Mesendoderm (in vitro differentiated cells): ENCODE results near the gene LIPK.
"Not testable (repeated sequence)": the region's sequence is repeated elsewhere in the genome, so short reads cannot be mapped to it uniquely, and the experiment has no call there.

Experiments
- DNase-seq: peaks from one replicate; pipeline ENCODE4 v3.0.0; 2013
- H2AK5ac ChIP-seq: 2 replicates; pipeline ENCODE4 v1.6.1; 2013; ENCODE audit warnings: low read length, inconsistent platforms
- H2BK120ac ChIP-seq: 2 replicates; pipeline ENCODE4 v1.6.1; 2013; ENCODE audit warnings: low read depth, mild to moderate bottlenecking, low read length, moderate library complexity, mixed read lengths
- H2BK15ac ChIP-seq: replicated peaks from 2 replicates; pipeline ENCODE4 v1.6.1; 2013; ENCODE audit warnings: low read depth, mild to moderate bottlenecking, moderate library complexity
- H2BK5ac ChIP-seq: 2 replicates; pipeline ENCODE4 v1.6.1; 2013; ENCODE audit warnings: low read length, inconsistent platforms
- H3K18ac ChIP-seq: 2 replicates; pipeline ENCODE4 v1.6.1; 2013; ENCODE audit warnings: mild to moderate bottlenecking, low read length, mixed read lengths
- H3K23ac ChIP-seq: one replicate; pipeline ENCODE4 v1.6.1; 2013; ENCODE audit warnings: low read length
- H3K27ac ChIP-seq: 2 replicates; pipeline ENCODE4 v1.5.1; 2013; ENCODE audit warnings: low read depth, mild to moderate bottlenecking, inconsistent platforms, low read length, moderate library complexity
- H3K27me3 ChIP-seq: 2 replicates; pipeline ENCODE4 v1.6.1; 2013; ENCODE audit warnings: low read length, control low read depth, mild to moderate bottlenecking, inconsistent platforms; ENCODE audit not compliant: insufficient read depth, poor library complexity
- H3K36me3 ChIP-seq: 2 replicates; pipeline ENCODE4 v1.6.1; 2013; ENCODE audit warnings: low read length, inconsistent platforms; ENCODE audit not compliant: control insufficient read depth, insufficient read depth
- H3K4ac ChIP-seq: one replicate; pipeline ENCODE4 v1.6.1; 2013; ENCODE audit warnings: low read depth, mild to moderate bottlenecking, low read length, moderate library complexity
- H3K4me1 ChIP-seq: 2 replicates; pipeline ENCODE4 v1.6.1; 2013; ENCODE audit warnings: low read depth, low read length, inconsistent platforms; ENCODE audit not compliant: control insufficient read depth
- H3K4me2 ChIP-seq: 2 replicates; pipeline ENCODE4 v1.6.1; 2013; ENCODE audit warnings: low read length
- H3K4me3 ChIP-seq: 2 replicates; pipeline ENCODE4 v1.5.1; 2013; ENCODE audit warnings: mild to moderate bottlenecking, low read length
- H3K56ac ChIP-seq: one replicate; pipeline ENCODE4 v1.6.1; 2013; ENCODE audit warnings: low read length
- H3K79me1 ChIP-seq: 2 replicates; pipeline ENCODE4 v1.6.1; 2013; ENCODE audit warnings: low read length, inconsistent platforms
- H3K79me2 ChIP-seq: 2 replicates; pipeline ENCODE4 v1.6.1; 2013; ENCODE audit warnings: mild to moderate bottlenecking, low read length; ENCODE audit not compliant: control insufficient read depth, insufficient read depth
- H3K9ac ChIP-seq: 2 replicates; pipeline ENCODE4 v1.6.1; 2013; ENCODE audit warnings: low read length, inconsistent platforms
- H4K5ac ChIP-seq: one replicate; pipeline ENCODE4 v1.6.1; 2013; ENCODE audit warnings: low read length
- H4K8ac ChIP-seq: one replicate; pipeline ENCODE4 v1.6.1; 2013; ENCODE audit warnings: low read depth, mild to moderate bottlenecking, control low read depth, low read length, moderate library complexity
- WGBS: extraction: QIAGEN DNeasy Blood & Tissue Kit; methylation state at CpG from one replicate; pipeline ENCODE4 v1.1.7; 2013; ENCODE audit warnings: low lambda C conversion rate, missing lambda C conversion rate; ENCODE audit not compliant: insufficient coverage; ENCODE audit errors: extremely low coverage; 5-methylcytosine and 5-hydroxymethylcytosine counted together

The LIPK gene

DNA sequence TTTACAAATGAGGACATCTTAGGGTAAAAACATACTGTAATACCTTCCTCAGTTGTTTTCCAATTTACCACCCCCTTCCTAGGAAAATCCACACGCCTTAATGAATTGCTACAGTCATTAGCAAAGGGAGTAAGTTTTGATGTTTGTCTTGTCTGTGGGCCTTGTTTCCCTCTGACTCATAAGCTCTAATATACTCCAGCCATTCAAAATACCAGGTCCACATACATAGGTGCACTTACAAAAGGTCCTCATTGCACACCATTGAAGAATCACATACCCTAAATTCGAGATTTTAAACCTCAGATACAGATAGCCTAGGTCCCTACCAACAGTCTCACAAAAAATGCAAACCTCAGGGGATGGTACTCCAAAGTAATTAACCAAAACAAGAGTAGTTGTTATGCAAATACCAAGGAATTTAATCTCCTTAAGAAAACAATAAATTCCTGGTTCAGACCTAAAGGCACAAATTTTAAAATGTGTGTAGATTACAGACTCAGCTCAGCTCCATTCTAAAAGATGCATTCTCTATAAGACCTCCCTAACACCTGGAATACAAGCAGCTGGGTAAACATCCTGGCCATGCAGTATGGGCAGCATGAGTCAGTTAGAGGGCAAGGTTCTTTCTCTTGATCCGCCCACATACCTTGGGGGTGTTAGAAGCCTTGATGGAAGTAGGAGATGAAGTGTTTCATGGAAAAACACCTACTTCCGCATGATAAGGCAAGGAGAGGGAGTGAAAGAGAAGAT, 3.0 kb upstream of the LIPK start:
- Histone ChIP-seq H4K8ac (no peak overlapping the region), H3K79me1 (no peaks in the 10 kb centered on the region), H3K27me3 (peaks cover 11% of the 10 kb centered on the region), H2BK120ac (no peak overlapping the region), H3K18ac (no peak overlapping the region), H3K4me3 (no peak overlapping the region), H3K27ac (no peak overlapping the region), H2BK15ac (no peak overlapping the region), H3K23ac (no peak overlapping the region), H3K9ac (no peak overlapping the region), H3K4me2 (no peak overlapping the region), H3K36me3 (no peaks in the 10 kb centered on the region), H3K56ac (no peak overlapping the region), H2BK5ac (no peak overlapping the region), H4K5ac (no peak overlapping the region), H3K4ac (no peak overlapping the region), H2AK5ac (no peak overlapping the region), H3K79me2 (no peaks in the 10 kb centered on the region), H3K4me1 (peaks cover 2% of the 10 kb centered on the region)
- peak; percentile 94 for DNase-seq
- no CpG with 5 or more reads among the region's 4 CpGs for whole genome bisulfite sequencing

DNA sequence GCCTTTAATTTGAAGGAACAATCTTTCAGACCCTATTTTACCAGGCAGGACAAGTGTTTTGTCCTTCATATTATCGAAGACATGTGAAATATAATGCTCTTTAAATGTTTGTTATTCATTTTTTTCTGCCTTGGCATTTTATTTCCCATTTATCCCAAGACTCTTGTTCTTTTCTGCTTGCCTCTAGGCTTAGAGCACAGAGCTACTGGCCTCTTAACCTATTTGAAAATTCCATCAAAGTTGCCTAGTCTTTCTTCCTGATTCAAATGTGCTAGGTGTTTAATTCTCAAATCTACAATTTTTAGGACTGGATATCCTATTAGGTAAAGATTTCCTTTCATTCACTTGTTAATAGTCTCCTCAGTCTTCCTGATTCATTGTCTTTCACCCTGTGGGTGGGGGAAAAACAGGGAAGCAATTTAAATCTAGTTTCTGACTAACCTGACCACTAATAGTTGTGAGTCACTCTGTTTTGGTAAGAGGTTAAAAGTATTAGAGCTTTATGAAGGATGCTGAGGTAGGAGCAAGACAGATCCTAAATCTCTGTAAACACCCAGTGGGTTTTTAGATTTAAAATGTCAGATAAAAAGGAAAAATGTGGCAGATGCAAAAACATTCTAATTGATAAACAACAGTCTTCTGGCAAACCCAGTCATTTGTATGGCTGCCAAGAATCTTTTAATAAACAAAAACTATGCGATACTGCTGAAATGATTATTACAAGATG, 1.5 kb downstream of the LIPK start:
- H3K4ac ChIP-seq, result no peak overlapping the region
- no peak overlapping the region for H3K56ac ChIP-seq
- H3K4me2 ChIP-seq, result no peak overlapping the region
- no peak overlapping the region for H4K8ac ChIP-seq
- no peak overlapping the region for H2BK5ac ChIP-seq
- no peak overlapping the region for H3K23ac ChIP-seq
- no peak overlapping the region for H2BK15ac ChIP-seq
- no peaks in the 10 kb centered on the region for H3K79me1 ChIP-seq
- H4K5ac ChIP-seq, result no peak overlapping the region
- H3K79me2 ChIP-seq, result no peaks in the 10 kb centered on the region
- H3K4me1 ChIP-seq, result peaks cover 2% of the 10 kb centered on the region
- peak; percentile 35 for DNase-seq
- H3K27ac ChIP-seq, result no peak overlapping the region
- no peaks in the 10 kb centered on the region for H3K27me3 ChIP-seq
- H3K36me3 ChIP-seq, result no peaks in the 10 kb centered on the region
- no peak overlapping the region for H2BK120ac ChIP-seq
- no CpG with 5 or more reads among the region's 2 CpGs for WGBS
- H3K9ac ChIP-seq, result no peak overlapping the region
- H2AK5ac ChIP-seq, result no peak overlapping the region
- no peak overlapping the region for H3K4me3 ChIP-seq
- no peak overlapping the region for H3K18ac ChIP-seq

DNA sequence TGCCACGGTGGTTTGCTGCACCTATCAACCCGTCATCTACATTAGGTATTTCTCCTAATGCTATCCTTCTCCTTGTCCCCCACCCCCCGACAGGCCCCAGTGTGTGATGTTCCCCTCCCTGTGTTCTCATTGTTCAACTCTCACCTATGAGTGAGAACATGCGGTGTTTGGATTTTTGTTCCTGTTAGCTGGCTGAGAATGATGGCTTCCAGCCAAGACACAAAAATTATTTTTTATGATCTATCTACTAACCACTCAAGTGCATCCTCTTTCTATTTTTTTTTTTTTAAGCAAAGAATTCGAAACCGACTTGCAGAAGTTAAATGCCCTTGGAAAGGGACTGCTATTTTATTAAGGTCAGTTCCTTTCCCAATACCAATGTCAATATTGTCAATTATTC, 3.3 kb downstream of the LIPK start:
- H3K36me3 ChIP-seq, H2BK120ac ChIP-seq, H2BK15ac ChIP-seq, DNase-seq, H3K18ac ChIP-seq, H4K8ac ChIP-seq, H3K27me3 ChIP-seq, H3K56ac ChIP-seq, H2AK5ac ChIP-seq, H3K4ac ChIP-seq, H3K4me3 ChIP-seq, H3K9ac ChIP-seq, H3K4me1 ChIP-seq, H3K27ac ChIP-seq, H3K79me1 ChIP-seq, H3K4me2 ChIP-seq, H4K5ac ChIP-seq, H3K79me2 ChIP-seq, H2BK5ac ChIP-seq, H3K23ac ChIP-seq: not testable (repeated sequence)
- WGBS, result no CpG with 5 or more reads among the region's 6 CpGs

DNA sequence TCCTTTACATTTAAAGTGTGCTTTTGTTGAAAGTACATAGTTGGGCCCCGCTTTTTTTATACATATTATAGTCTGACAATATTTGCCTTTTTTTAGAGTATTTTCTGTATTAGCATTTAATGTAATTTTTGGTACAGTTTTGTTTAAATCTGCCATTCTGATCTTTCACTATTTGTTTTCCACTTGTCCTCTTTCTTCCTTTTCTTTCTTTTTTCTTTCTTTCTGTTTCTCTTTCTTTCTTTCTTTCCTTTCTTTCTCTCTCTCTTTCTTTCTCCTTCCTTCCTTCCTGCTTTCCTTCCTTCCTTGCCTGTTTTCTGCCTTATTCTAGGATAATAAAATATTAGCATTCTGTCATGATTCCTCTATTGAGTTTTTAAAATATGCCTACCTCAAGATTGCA, 9.5 kb downstream of the LIPK start:
- Histone ChIP-seq H3K27me3 (no peaks in the 10 kb centered on the region), H4K8ac (no peak overlapping the region), H4K5ac (no peak overlapping the region), H3K4me2 (no peak overlapping the region), H3K18ac (no peak overlapping the region), H3K27ac (no peak overlapping the region), H3K23ac (no peak overlapping the region), H2BK5ac (no peak overlapping the region), H3K9ac (no peak overlapping the region), H3K36me3 (no peaks in the 10 kb centered on the region), H3K4me1 (no peaks in the 10 kb centered on the region), H3K4ac (no peak overlapping the region), H2BK120ac (no peak overlapping the region), H3K4me3 (no peak overlapping the region), H3K79me1 (no peaks in the 10 kb centered on the region), H3K79me2 (no peaks in the 10 kb centered on the region), H3K56ac (no peak overlapping the region), H2AK5ac (no peak overlapping the region), H2BK15ac (no peak overlapping the region)
- no peak for DNase-seq
- no CpG with 5 or more reads among the region's 1 CpG for WGBS

DNA sequence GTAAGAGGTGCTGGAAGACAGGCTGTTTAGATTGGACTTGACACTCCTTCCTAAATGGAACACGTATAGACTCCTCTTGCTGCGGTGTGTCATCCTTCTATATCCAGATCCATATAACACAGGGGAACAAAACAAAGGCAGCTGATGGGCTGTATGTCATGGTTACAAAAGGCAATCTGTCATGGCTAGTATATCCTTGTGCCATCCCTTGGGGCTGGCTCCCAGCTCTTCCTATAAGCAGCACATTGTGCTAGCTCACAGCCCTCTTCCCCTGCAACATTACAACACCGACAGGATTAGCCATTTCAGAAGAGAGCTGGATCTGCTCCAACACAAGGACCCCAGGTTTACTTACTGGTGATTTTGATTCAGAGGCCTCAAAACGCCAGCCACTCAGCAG, 15.3 kb downstream of the LIPK start:
- Histone ChIP-seq H2AK5ac (no peak overlapping the region), H3K4ac (no peak overlapping the region), H4K8ac (no peak overlapping the region), H2BK5ac (no peak overlapping the region), H3K36me3 (no peaks in the 10 kb centered on the region), H3K9ac (no peak overlapping the region), H3K4me1 (no peaks in the 10 kb centered on the region), H2BK120ac (no peak overlapping the region), H3K23ac (no peak overlapping the region), H3K79me2 (no peaks in the 10 kb centered on the region), H3K4me3 (no peak overlapping the region), H4K5ac (no peak overlapping the region), H3K27ac (no peak overlapping the region), H3K56ac (no peak overlapping the region), H3K4me2 (no peak overlapping the region), H3K79me1 (no peaks in the 10 kb centered on the region), H2BK15ac (no peak overlapping the region), H3K18ac (no peak overlapping the region), H3K27me3 (no peaks in the 10 kb centered on the region)
- WGBS, result no CpG with 5 or more reads among the region's 4 CpGs
- DNase-seq, result no peak
